Measurements from ENCODE around the gene TSEN54.

The TSEN54 gene

DNA sequence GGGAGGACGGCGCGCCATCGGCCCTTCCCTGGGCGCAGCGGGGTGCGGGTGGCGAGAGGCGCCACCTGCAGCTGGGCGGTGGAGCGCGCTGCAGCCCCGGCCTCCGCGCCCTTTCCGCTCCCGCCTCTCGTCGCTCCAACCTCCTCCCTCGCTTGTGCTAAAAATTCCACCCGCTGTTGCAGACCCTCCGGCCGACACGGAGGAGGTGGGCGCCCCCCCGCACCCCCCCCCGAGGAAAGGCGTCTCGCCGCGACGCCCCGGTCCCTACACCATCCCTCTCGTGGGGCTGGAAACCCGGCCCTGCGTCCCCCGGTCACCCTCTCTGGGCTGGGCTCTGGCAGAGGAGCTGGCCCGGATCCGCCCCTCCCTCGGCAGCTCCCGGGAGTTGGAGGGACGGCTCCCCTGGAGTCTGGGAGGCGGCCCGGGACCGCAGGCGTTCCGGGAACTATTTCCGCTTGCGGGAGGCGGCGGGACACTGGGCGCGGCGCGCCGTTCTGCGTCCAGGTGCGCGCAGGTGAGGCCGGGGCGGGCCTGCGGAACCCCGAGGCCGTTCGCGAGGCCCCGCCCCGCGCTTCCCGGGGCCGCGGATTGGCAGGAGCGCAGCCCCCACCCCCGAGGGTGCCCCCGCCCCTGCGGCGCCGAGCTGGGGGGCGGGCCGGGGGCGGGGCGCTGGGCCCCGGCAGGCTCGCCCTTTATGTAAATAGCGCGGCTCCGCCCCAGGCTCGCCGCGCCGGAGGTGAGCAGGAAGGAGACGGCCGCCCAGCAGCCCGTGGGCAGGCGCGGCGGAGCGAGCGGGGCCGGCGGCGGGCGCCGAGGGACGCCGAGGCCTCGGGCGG is 8.9 kb downstream of the TSEN54 start, which contains the start of gene LLGL2:
Gene LLGL2, plus strand, starts transcription at position 728 of the 836 bp plus-strand sequence. CDS start 17,730 bp downstream, outside the sequence.
- H3K4me3 Mint-ChIP-seq: peak within 1 kb of the TSS; percentile 77
- ATAC-seq (ENCODE audit: low read depth) (peak; percentile 92), DNase-seq (ENCODE audit: low spot score in 2 of 2) (peak; percentile 78 to 83)
- H3K9me3 Mint-ChIP-seq: no peaks in the 10 kb centered on the region
- H3K27ac Mint-ChIP-seq: no peak within 1 kb of the TSS
- no peaks in the 10 kb centered on the region for H3K27me3 Mint-ChIP-seq
- no peaks in the 10 kb centered on the region for H3K36me3 Mint-ChIP-seq
- peaks cover 3% of the 10 kb centered on the region for H3K4me1 Mint-ChIP-seq

DNA sequence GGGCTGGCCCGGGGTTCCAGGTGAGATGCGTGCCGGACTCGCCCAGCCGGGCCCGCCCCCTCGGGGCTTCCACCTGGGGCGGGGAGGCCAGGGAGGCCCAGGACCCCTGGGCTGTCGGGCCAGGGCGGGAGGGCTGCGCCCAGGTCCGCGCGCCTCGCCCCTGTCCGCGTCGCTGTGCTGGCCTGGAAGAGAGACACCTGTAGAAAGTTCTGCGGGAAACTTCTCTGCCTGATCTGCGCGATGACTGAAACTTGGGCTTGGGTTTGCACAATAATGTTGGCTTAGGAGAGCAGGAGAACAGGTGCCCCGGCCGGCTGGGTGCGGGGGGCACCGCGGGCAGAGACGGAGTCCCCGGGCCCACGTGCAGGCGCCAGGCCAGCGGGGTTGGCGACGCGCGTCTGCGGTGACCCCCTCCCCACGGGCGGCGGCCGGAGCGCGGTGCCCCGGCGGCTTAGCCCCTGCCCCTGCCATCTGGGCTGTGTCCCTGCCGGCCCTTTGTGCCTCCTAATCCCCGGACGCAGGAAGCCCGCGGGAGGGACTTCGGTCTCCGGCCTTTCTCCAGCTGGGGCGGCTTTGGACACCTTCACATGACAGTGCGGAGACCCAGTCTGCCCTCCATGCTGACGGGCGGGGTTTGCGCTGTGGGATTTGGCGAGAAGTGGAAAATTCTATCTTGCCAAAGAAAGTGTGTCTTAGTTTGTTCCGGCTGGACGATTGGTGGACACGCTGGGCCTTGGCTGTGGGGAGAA is 9.7 kb downstream of the TSEN54 start:
- Mint-ChIP-seq H3K9me3 (no peaks in the 10 kb centered on the region), H3K4me3 (peak overlapping the region; percentile 74), H3K27ac (no peak overlapping the region), H3K36me3 (no peaks in the 10 kb centered on the region), H3K4me1 (peaks cover 3% of the 10 kb centered on the region), H3K27me3 (no peaks in the 10 kb centered on the region)
- ATAC-seq (ENCODE audit: low read depth) (peak; percentile 10), DNase-seq (ENCODE audit: low spot score in 2 of 2) (no peak)

DNA sequence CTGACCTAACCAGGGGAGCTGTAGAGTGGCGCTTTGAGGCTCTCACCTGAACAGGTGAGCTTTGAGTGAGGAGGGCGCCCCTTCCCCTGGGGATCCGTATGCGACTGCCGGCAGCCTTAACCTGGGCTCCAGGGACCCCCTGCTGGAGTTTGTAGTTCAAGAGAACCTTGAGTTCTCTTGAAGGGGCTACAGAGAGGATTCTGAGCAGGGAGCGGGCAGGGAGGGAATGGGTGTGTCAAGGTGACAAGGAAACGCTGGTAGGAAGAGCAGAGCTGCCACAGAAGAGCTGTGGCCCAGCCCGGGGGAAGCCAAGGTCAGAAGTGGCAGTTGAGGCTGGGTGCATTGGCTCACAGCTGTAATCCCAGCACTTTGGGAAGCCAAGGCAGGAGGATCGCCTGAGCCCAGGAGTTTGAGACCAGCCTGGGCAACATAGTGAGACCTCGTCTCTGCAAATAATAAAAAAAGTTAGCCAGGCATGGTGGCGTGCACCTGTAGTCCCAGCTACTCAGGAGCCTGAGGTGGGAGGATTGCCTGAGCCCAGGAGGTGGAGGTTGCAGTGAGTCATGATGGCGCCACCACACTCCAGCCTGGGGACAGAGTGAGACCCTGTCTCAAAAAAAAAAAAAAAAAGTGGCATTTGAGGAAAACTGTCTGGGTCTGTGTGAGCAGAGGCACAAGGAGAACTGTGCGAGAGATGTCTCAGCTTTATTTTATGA is 10.4 kb downstream of the TSEN54 start:
- no peaks in the 10 kb centered on the region for H3K9me3 Mint-ChIP-seq
- no peaks in the 10 kb centered on the region for H3K27me3 Mint-ChIP-seq
- no peak overlapping the region for H3K27ac Mint-ChIP-seq
- ATAC-seq (ENCODE audit: low read depth): no peak
- peak overlapping the region; percentile 74 for H3K4me3 Mint-ChIP-seq
- no peaks in the 10 kb centered on the region for H3K36me3 Mint-ChIP-seq
- no peak for DNase-seq (ENCODE audit: low spot score in 2 of 2)
- H3K4me1 Mint-ChIP-seq: peaks cover 3% of the 10 kb centered on the region

DNA sequence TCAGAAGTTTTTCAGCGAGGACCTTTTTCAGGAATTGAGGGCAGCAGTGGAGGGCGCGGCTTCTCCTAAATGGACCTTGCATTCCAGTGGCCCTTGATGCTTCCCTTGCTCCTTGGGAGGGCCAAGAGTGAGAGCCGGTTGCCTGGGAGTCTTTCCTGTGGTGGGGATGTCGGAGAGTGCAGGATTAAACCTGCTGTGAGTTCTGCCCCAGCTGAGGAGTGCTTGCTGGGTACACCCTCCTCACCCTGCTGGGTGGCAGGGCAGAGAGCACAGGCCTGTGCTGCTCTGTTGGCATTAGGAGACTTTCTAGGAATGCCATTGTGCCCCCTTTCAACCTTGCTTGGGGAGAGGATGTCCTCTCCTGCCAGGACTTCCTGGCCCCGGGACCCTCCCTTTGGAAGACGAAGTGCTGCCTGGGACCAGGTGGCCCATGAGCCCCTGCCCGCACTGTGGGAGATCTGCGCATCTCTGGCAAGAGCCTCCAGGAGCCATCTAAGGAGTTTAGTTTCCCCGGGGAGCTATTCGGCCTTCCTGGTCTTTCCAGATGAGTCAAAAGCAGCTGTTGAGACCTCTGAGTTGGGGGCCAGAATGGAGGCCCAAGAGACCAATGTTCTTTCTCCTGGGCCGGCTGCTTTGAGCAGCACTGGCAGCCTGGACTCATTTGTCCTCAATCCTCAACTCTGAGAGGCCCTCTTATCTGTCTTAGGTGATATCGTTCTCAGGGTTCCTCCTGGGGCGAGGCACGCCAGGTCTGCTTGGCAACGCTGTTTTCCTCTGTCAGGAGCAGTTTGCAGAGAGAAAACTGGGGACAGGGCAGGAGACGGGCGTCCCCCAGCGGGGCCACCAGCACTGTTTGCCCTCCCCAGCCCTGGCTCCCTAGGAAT is 14.8 kb downstream of the TSEN54 start:
- H3K27me3 Mint-ChIP-seq: no peaks in the 10 kb centered on the region
- peaks cover 2% of the 10 kb centered on the region for H3K36me3 Mint-ChIP-seq
- H3K4me1 Mint-ChIP-seq: peaks cover 11% of the 10 kb centered on the region
- no peaks in the 10 kb centered on the region for H3K9me3 Mint-ChIP-seq
- H3K4me3 Mint-ChIP-seq: no peak overlapping the region
- DNase-seq (ENCODE audit: low spot score in 2 of 2) (no peak), ATAC-seq (ENCODE audit: low read depth) (no peak)
- no peak overlapping the region for H3K27ac Mint-ChIP-seq

DNA sequence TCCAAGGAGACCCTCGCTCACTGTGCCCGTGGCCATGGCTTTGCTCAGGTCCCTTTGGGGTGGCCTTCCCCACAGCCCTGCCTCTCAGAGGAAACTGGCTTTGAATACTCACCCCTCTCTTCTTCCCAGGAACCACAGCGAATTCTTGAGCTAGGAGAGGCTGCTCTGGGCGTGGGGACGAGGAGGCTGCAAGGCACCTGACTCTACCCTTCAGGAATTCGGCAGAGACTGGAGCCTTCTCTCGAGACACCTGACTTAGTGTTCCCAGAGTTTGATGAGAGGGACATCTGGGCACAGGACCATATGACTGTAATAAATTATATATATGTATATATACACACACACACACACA is 15.4 kb downstream of the TSEN54 start:
- H3K4me3 Mint-ChIP-seq: no peak overlapping the region
- ATAC-seq (ENCODE audit: low read depth) (no peak), DNase-seq (ENCODE audit: low spot score in 2 of 2) (no peak)
- peaks cover 2% of the 10 kb centered on the region for H3K36me3 Mint-ChIP-seq
- peaks cover 8% of the 10 kb centered on the region for H3K4me1 Mint-ChIP-seq
- H3K9me3 Mint-ChIP-seq: no peaks in the 10 kb centered on the region
- H3K27ac Mint-ChIP-seq: no peak overlapping the region
- no peaks in the 10 kb centered on the region for H3K27me3 Mint-ChIP-seq

DNA sequence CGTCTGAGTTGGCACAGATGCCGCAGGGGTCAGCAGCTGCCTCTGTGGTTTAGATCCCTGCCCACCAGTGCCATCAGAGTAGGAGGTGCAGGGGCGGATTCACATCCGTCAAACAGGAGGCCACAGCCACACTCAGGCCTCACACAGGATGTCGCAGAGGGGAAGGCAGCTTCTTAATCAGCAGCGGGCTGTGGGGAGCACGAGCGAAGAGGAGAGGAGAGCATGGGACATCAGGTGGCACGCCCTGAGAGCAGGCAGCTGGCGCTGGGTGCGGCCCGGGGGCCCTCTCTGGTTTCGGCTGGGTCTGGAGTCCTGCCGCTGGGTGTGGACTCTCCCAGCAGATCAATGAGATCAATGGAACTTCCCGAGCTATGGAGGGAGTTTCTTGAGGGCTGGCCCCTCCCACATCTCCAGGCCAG is 18.8 kb downstream of the TSEN54 start:
- DNase-seq (ENCODE audit: low spot score in 2 of 2) (no peak), ATAC-seq (ENCODE audit: low read depth) (peak; percentile 86)
- Mint-ChIP-seq H3K4me3 (peak overlapping the region; percentile 59), H3K4me1 (peaks cover 8% of the 10 kb centered on the region), H3K27ac (peak overlapping the region; percentile 77), H3K36me3 (peaks cover 5% of the 10 kb centered on the region), H3K9me3 (no peaks in the 10 kb centered on the region), H3K27me3 (no peaks in the 10 kb centered on the region)

DNA sequence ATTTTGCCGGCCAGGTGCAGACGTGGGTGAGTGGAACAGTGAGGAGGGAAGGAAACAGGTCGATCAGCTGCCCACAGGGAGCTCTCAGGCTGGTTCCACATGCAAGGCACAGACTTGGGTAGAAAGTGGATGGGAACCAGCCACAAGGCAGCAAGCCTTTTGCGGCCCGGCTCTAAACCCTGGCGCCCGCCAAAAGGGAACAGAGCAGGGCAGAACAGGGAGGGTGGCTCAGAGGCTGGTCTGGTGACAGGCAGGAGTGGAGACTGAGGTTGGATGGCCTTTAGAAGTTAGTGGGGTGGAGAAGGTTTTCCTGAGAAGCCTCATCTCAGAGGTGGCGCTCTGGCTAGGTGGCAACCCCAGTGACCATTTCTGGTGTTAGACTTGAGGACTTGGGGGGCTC is 19.5 kb downstream of the TSEN54 start:
- no peak overlapping the region for H3K4me3 Mint-ChIP-seq
- H3K27ac Mint-ChIP-seq: no peak overlapping the region
- no peak for ATAC-seq (ENCODE audit: low read depth)
- no peak for DNase-seq (ENCODE audit: low spot score in 2 of 2)
- peaks cover 5% of the 10 kb centered on the region for H3K36me3 Mint-ChIP-seq
- H3K9me3 Mint-ChIP-seq: no peaks in the 10 kb centered on the region
- peaks cover 8% of the 10 kb centered on the region for H3K4me1 Mint-ChIP-seq
- no peaks in the 10 kb centered on the region for H3K27me3 Mint-ChIP-seq

DNA sequence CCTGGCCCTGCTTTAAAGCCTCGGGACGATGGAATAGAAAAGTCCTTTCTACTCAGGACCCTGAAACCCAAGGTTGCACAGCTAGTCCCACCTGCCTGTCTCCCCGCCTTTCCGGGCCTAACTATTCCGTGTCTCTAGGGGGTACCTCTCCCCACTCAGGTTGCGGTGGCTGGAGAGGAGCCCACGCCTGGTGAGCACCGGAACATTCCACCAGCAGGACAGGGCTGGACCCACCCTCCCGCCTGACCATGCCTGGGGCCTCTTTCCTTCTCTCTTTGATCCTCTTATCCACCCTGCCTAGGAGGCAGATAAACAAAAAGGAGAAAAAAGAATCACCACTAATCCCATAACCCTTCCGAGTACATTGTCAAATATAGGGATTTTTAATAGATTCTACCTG is 20.0 kb downstream of the TSEN54 start:
- DNase-seq (ENCODE audit: low spot score in 2 of 2): no peak
- H3K4me1 Mint-ChIP-seq: peaks cover 8% of the 10 kb centered on the region
- no peak overlapping the region for H3K27ac Mint-ChIP-seq
- H3K9me3 Mint-ChIP-seq: no peaks in the 10 kb centered on the region
- H3K36me3 Mint-ChIP-seq: peaks cover 7% of the 10 kb centered on the region
- H3K4me3 Mint-ChIP-seq: no peak overlapping the region
- no peak for ATAC-seq (ENCODE audit: low read depth)
- no peaks in the 10 kb centered on the region for H3K27me3 Mint-ChIP-seq

DNA sequence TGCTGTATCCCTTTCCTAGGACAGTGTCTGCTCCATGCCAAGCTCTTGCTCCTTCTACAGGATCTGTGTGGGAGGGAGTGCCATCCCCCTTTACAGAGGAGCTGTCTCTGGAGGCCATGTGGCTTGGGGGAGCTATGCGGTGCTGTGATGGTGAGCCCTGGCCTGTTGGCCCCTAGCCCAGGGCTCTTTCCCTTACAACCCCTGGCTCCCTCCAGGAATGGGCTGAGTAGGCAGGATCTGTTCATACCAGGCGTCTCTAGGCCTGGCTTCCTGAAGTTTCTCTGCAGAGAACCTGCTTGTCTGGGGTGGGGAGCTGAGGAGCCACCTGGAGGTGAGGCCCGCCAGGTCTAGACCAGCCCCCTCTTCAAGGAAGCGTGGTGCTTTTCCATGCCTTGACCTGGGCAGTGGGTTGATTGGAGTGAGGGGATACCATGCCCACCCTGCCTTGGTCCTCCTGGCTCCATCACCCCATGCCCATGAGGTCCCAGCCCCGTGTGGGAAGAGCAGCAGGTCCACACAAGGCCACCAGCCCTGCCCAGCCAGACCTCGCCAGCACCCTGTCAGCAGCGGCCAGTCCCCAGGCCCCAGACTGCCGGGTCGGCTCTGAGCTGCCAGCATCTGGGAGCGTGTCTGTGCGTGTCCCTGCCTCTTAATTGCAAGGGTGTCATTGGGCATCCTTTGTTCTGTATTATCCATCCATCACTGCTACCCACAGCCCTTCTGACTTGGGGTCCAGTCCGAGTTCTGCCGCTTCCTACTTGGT is 23.8 kb downstream of the TSEN54 start:
- H3K9me3 Mint-ChIP-seq: no peaks in the 10 kb centered on the region
- H3K27ac Mint-ChIP-seq: no peak overlapping the region
- H3K4me1 Mint-ChIP-seq: peaks cover 3% of the 10 kb centered on the region
- DNase-seq (ENCODE audit: low spot score in 2 of 2) (no peak), ATAC-seq (ENCODE audit: low read depth) (no peak)
- H3K36me3 Mint-ChIP-seq: peaks cover 8% of the 10 kb centered on the region
- no peaks in the 10 kb centered on the region for H3K27me3 Mint-ChIP-seq
- H3K4me3 Mint-ChIP-seq: no peak overlapping the region

DNA sequence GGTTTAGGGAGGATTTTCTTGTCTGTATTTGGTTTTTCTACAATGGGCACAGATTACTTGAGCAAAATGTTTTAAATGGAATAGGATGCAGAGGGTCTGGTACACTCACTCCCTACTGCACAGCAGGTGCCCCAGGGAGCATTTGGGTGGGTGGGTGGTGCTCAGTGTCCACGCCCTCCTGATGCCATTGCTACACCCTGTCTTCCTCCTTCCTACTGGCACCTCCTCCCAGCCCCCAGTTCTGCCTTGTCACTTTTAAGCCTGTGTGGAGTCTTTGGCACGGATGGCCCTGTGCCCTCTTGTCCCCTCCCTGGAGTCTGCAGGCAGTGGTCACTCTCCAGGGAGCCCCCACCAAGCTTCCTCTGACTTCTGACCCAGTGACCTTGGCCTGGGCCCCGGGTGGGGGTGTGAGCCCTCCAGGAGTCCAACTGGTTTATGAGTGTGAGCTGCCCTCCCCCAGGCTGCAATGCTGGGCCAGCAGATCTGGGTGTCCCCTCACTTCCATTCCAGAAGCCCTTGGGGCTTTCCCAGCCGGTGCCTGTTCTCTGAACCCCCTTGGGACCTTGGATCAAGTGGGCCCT is 24.7 kb downstream of the TSEN54 start:
- H3K36me3 Mint-ChIP-seq: peaks cover 8% of the 10 kb centered on the region
- H3K9me3 Mint-ChIP-seq: no peaks in the 10 kb centered on the region
- no peak overlapping the region for H3K4me3 Mint-ChIP-seq
- no peak overlapping the region for H3K27ac Mint-ChIP-seq
- H3K27me3 Mint-ChIP-seq: no peaks in the 10 kb centered on the region
- peaks cover 3% of the 10 kb centered on the region for H3K4me1 Mint-ChIP-seq
- DNase-seq (ENCODE audit: low spot score in 2 of 2) (no peak), ATAC-seq (ENCODE audit: low read depth) (no peak)

DNA sequence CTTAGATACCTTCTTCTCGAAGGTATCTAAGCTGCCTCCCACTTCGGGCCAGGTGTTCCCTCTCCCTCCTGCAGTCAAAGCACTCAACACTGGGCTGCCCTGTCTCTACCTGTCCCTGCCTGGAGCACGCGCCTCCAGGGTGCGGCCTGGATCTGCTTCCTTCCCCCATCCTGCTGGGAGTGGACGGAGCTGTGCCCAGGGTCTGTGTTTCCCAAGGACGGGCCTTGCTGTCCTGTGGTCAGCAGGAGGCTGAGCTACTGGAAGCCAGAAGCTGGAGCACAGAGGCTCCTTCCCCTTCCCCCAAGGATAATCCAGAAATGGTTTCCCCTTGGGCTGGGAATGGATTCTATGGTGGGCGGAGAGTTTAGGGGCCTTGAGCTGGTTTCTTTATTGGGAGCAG is 25.9 kb downstream of the TSEN54 start:
- Mint-ChIP-seq H3K27me3 (no peaks in the 10 kb centered on the region), H3K9me3 (no peaks in the 10 kb centered on the region), H3K27ac (peak overlapping the region; percentile 24), H3K4me3 (no peak overlapping the region), H3K4me1 (peaks cover 3% of the 10 kb centered on the region), H3K36me3 (peaks cover 11% of the 10 kb centered on the region)
- DNase-seq (ENCODE audit: low spot score in 2 of 2) (no peak), ATAC-seq (ENCODE audit: low read depth) (no peak)

DNA sequence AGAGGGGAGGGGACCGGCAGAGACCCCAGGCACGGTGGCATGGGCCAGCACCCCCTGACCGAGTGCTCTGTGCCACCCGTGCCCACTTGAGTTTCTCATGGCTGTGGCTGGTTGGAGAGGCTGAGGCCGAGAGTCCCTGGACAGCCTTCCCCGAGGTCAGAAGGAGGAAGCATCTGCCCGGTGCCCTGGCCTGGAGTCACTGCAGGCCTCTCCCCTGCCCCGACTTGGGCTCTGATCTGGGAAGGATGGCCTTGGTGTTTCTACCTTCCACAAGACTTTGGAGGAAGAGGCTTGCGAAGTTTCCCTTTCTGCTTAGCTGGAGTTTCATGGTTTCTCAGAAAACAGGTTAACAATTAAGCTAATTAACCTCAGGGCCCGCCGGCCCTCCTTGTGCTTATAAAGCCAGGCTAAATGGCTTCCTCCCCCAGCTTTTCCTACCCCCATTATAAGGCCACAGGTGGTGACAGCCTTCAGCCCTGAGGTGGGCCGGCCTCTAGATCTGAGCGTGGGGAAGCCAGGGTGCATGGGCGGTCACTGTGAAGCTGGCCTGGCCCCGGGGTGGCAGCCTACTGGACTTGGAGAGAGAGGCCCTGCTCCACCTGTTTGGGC is 26.5 kb downstream of the TSEN54 start:
- Mint-ChIP-seq H3K36me3 (peaks cover 11% of the 10 kb centered on the region), H3K4me1 (peaks cover 3% of the 10 kb centered on the region), H3K27me3 (no peaks in the 10 kb centered on the region), H3K27ac (no peak overlapping the region), H3K4me3 (no peak overlapping the region), H3K9me3 (no peaks in the 10 kb centered on the region)
- no peak for ATAC-seq (ENCODE audit: low read depth)
- DNase-seq (ENCODE audit: low spot score in 2 of 2): no peak

Data from memory B cell (primary cell).